ENCODE results near the gene CCL27.

- TF ChIP-seq POLR2A (IDR thresholded peaks at IDR 0.05), result no peak
- peak; percentile 79 to 88 (median 84) for TF ChIP-seq CTCF (IDR thresholded peaks at IDR 0.05)
Measured at GRCh38 chr9:34612788-34613390, 49.6 kb downstream of the CCL27 start.

Data from tibial nerve (tissue), 3 donors.